HG03378 (cell line): ENCODE measurements around the gene LRRC41.
"Not testable (repeated sequence)": the region's sequence is repeated elsewhere in the genome, so short reads cannot be mapped to it uniquely, and the experiment has no call there.

Source experiments
- ATAC-seq: cut with Tn5 transposase; IDR thresholded peaks from one replicate; pipeline ENCODE4 v1.9.1; 2021; ENCODE audit warnings: mild to moderate bottlenecking, moderate library complexity; ENCODE audit not compliant: unreplicated experiment

Gene LRRC41

GRCh38 chr1:46246548-46247435 lies 56.6 kb downstream of the LRRC41 start:
- peak; percentile 28 for ATAC-seq

GRCh38 chr1:46246136-46246535 lies 57.3 kb downstream of the LRRC41 start:
- ATAC-seq, result not testable (repeated sequence)

DNA sequence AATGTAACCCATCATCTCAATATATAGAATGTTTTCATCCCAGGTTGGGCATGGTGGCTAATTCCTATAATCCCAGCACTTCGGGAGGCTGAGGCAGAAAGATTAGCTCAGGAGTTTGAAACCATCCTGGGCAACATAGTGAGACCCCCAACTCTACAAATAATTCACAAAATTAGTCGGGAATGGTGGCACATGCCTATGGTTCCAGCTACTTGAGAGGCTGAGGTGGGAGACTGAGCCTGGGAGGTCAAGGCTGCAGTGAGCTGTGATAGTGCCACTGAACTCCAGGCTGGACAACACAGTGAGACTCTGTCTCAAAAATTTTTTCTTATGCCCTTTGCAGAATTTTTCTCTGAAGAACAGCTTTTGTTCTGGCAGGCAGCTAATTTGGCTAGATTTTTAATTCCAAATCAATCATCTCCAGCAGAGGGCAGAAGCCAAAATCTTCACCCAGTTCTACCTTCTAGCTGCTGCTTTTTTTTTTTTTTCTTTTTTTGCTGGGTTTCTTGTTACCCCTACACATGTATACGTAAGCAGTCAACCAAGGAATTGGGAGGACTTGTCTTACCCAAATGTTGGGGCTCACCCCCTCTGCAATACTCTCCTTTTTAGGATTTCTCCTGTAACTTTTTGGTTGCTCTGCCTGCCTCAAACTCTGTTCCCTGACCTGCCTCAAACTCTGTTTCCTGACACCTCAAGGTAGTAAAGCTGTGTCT lies 58.6 kb downstream of the LRRC41 start:
- no peak for ATAC-seq

- not testable (repeated sequence) for ATAC-seq
Measured at GRCh38 chr1:46243831-46244230, 59.6 kb downstream of the LRRC41 start.

DNA sequence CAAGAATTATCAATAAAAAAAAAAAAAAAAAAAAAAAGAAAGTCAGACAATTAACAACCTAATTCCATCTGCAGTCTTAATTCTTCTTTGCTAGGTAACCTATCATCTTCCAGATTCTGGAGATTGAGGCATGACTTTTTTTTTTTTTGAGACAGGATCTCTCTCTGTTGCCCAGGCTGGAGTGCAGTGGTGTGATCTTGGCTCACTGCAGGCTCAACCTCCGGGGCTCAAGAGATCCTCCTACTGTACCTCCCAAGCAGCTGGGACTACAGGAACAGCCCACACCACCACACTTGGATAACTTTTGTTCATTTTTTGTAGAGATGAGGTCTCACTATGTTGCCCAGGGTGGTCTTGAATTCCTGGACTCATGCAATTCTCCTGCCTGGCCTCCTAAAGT lies 60.5 kb downstream of the LRRC41 start:
- no peak for ATAC-seq

- ATAC-seq, result not testable (repeated sequence)
Measured at GRCh38 chr1:46241733-46242132, 61.7 kb downstream of the LRRC41 start.

DNA sequence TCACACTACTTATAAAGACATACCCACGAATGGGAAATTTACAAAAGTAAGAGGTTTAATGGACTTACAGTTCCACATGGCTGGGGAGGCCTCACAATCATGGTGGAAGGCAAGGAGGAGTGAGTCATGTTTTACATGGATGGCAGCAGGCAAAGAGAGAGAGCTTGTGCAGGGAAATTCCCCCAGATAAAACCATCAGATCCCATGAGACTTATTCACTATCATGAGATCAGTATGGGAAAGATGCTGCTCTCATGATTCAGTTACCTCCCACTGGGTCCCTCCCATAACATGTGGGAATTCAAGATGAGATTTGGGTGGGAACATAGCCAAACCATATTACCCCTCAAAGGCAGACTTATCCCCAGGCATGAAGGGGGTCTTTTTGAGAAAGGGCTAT lies 64.6 kb downstream of the LRRC41 start:
- ATAC-seq, result not testable (repeated sequence)

GRCh38 chr1:46236882-46237281 lies 66.5 kb downstream of the LRRC41 start:
- no peak for ATAC-seq

DNA sequence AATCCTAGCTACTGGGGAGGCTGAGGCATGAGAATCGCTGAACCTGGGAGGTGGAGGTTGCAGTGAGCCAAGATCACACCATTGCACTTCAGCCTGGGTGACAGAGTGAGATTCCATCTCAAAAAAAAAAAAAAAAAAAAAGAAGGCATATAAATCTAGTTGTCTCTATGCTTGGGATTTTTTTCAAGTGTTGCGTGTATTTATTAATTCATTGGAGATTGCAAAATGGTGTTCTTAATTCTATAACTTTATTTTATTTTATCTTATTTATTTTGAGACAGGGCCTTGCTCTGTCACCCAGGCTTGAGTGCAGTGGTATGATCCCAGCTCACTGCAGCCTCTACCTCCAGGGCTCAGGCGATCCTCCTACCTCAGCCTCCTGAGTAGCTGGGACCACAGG lies 72.2 kb downstream of the LRRC41 start:
- ATAC-seq, result not testable (repeated sequence)
